H4 (cell line): Measurements from ENCODE around the gene RNASE7. TPM values are rescaled to one million over a fixed set of nuclear protein-coding genes. Genes with fewer than 3 reads are reported as not detected.

Experiments used
- DNase-seq: peaks from one replicate; pipeline ENCODE4 v3.0.0-alpha.2; 2015; ENCODE audit warnings: low spot score
- total RNA-seq: library from RNA; depleted of rRNA; stranded (reverse); fragments of >200 nt; shearing (Covaris generic); gene quantifications from 2 replicates; pipeline ENCODE4 v1.2.3, GENCODE V29; 2014

RNASE7 gene
- total RNA-seq, 1 experiment from 2014 or later, result not detected

- no peak for DNase-seq
Measured at GRCh38 chr14:21043387-21043973, 1.3 kb downstream of the RNASE7 start.

GRCh38 chr14:21043974-21044618, 1.9 kb downstream of the RNASE7 start:
- no peak for DNase-seq

GRCh38 chr14:21047378-21047781, 5.2 kb downstream of the RNASE7 start:
- DNase-seq, result no peak

- no peak for DNase-seq
Measured at GRCh38 chr14:21048638-21049037, 6.5 kb downstream of the RNASE7 start.

GRCh38 chr14:21049271-21049673, 7.1 kb downstream of the RNASE7 start:
- DNase-seq, result no peak

- no peak for DNase-seq
Measured at GRCh38 chr14:21050597-21050996, 8.4 kb downstream of the RNASE7 start.

GRCh38 chr14:21053184-21054122, 11.3 kb downstream of the RNASE7 start:
- DNase-seq, result no peak

GRCh38 chr14:21054123-21054767, 12.1 kb downstream of the RNASE7 start:
- DNase-seq, result no peak

- no peak for DNase-seq
Measured at GRCh38 chr14:21054768-21055145, 12.6 kb downstream of the RNASE7 start.

GRCh38 chr14:21055432-21056117, 13.4 kb downstream of the RNASE7 start:
- DNase-seq, result no peak

GRCh38 chr14:21056520-21057163, 14.5 kb downstream of the RNASE7 start:
- no peak for DNase-seq

GRCh38 chr14:21057803-21058675, 15.9 kb downstream of the RNASE7 start, which contains the start of gene RNASE8:
Gene RNASE8, plus strand, starts transcription at chr14:21057822. Its CDS starts 71 bp downstream, at chr14:21057893.
- peak; percentile 29 for DNase-seq

- no peak for DNase-seq
Measured at GRCh38 chr14:21058903-21059302, 16.7 kb downstream of the RNASE7 start.

GRCh38 chr14:21059842-21060613, 17.9 kb downstream of the RNASE7 start:
- no peak for DNase-seq

GRCh38 chr14:21060614-21061346, 18.6 kb downstream of the RNASE7 start:
- DNase-seq, result no peak

- no peak for DNase-seq
Measured at GRCh38 chr14:21061347-21061668, 19.1 kb downstream of the RNASE7 start.

GRCh38 chr14:21063479-21063878, 21.3 kb downstream of the RNASE7 start:
- peak; percentile 39 for DNase-seq

- no peak for DNase-seq
Measured at GRCh38 chr14:21066882-21067502, 24.8 kb downstream of the RNASE7 start.
